Putamen (tissue), 1 donor: ENCODE results near the gene SNIP1.
"Not testable (repeated sequence)": the region's sequence is repeated elsewhere in the genome, so short reads cannot be mapped to it uniquely, and the experiment has no call there.

Source experiments
- DNase-seq: peaks from one replicate; pipeline ENCODE4 v3.0.0-alpha.2; 2016; ENCODE audit warnings: low spot score

Gene SNIP1

GRCh38 chr1:37553927-37554808 lies at the start of gene SNIP1:
Gene SNIP1 (minus strand): TSS chr1:37554293. CDS start chr1:37554229, 64 bp downstream.
- peak; percentile 96 for DNase-seq

GRCh38 chr1:37602750-37603694 lies 48.9 kb upstream of the SNIP1 start:
- DNase-seq, result no peak

- DNase-seq, result no peak
Measured at GRCh38 chr1:37601441-37601840, 47.3 kb upstream of the SNIP1 start.

- no peak for DNase-seq
Measured at GRCh38 chr1:37599940-37600339, 45.8 kb upstream of the SNIP1 start.

GRCh38 chr1:37596182-37596667 lies 42.1 kb upstream of the SNIP1 start:
- no peak for DNase-seq

- peak; percentile 95 for DNase-seq
Measured at GRCh38 chr1:37595440-37596181, 41.5 kb upstream of the SNIP1 start, which contains the start of gene GNL2. Gene GNL2 (minus strand): TSS chr1:37595937. CDS start chr1:37595822, 115 bp downstream.

- DNase-seq, result no peak
Measured at GRCh38 chr1:37593726-37594125, 39.6 kb upstream of the SNIP1 start.

GRCh38 chr1:37588939-37589338 lies 34.8 kb upstream of the SNIP1 start:
- no peak for DNase-seq

- not testable (repeated sequence) for DNase-seq
Measured at GRCh38 chr1:37584544-37584943, 30.5 kb upstream of the SNIP1 start.

GRCh38 chr1:37575692-37576091 lies 21.6 kb upstream of the SNIP1 start:
- no peak for DNase-seq

GRCh38 chr1:37574834-37575480 lies 20.9 kb upstream of the SNIP1 start:
- no peak for DNase-seq

- DNase-seq, result no peak
Measured at GRCh38 chr1:37570528-37571334, 16.6 kb upstream of the SNIP1 start.

- no peak for DNase-seq
Measured at GRCh38 chr1:37567023-37567422, 12.9 kb upstream of the SNIP1 start.

GRCh38 chr1:37564892-37565291 lies 10.8 kb upstream of the SNIP1 start:
- no peak for DNase-seq

GRCh38 chr1:37562984-37563383 lies 8.9 kb upstream of the SNIP1 start:
- DNase-seq, result no peak

GRCh38 chr1:37561133-37562132 lies 7.3 kb upstream of the SNIP1 start:
- no peak for DNase-seq

- DNase-seq, result no peak
Measured at GRCh38 chr1:37560401-37561132, 6.5 kb upstream of the SNIP1 start.

GRCh38 chr1:37559957-37560379 lies 5.9 kb upstream of the SNIP1 start:
- DNase-seq, result not testable (repeated sequence)
